ENCODE results near the gene NKX2-4.
"Not testable (repeated sequence)": the region's sequence is repeated elsewhere in the genome, so short reads cannot be mapped to it uniquely, and the experiment has no call there.

The NKX2-4 gene

GRCh38 chr20:21394551-21394950, 2.8 kb downstream of the NKX2-4 start:
- DNase-seq (ENCODE audit: low read depth in 2 of 2, low spot score in 1 of 2), result no peak

- DNase-seq (ENCODE audit: low read depth in 2 of 2, low spot score in 1 of 2), result no peak
Measured at GRCh38 chr20:21393816-21394519, 3.4 kb downstream of the NKX2-4 start.

GRCh38 chr20:21393166-21393565, 4.2 kb downstream of the NKX2-4 start:
- DNase-seq (ENCODE audit: low read depth in 2 of 2, low spot score in 1 of 2), result no peak

- DNase-seq (ENCODE audit: low read depth in 2 of 2, low spot score in 1 of 2), result no peak
Measured at GRCh38 chr20:21391972-21392352, 5.4 kb downstream of the NKX2-4 start.

GRCh38 chr20:21391185-21391971, 5.9 kb downstream of the NKX2-4 start:
- DNase-seq (ENCODE audit: low read depth in 2 of 2, low spot score in 1 of 2), result no peak

GRCh38 chr20:21390768-21391167, 6.6 kb downstream of the NKX2-4 start:
- DNase-seq (ENCODE audit: low read depth in 2 of 2, low spot score in 1 of 2), result no peak

GRCh38 chr20:21389368-21389767, 8.0 kb downstream of the NKX2-4 start:
- no peak for DNase-seq (ENCODE audit: low read depth in 2 of 2, low spot score in 1 of 2)

- no peak for DNase-seq (ENCODE audit: low read depth in 2 of 2, low spot score in 1 of 2)
Measured at GRCh38 chr20:21388566-21388965, 8.8 kb downstream of the NKX2-4 start.

GRCh38 chr20:21387528-21387927, 9.8 kb downstream of the NKX2-4 start:
- DNase-seq (ENCODE audit: low read depth in 2 of 2, low spot score in 1 of 2), result no peak

GRCh38 chr20:21386111-21386510, 11.2 kb downstream of the NKX2-4 start:
- DNase-seq (ENCODE audit: low read depth in 2 of 2, low spot score in 1 of 2), result no peak

- DNase-seq (ENCODE audit: low read depth in 2 of 2, low spot score in 1 of 2), result no peak
Measured at GRCh38 chr20:21384308-21384892, 12.9 kb downstream of the NKX2-4 start.

- no peak for DNase-seq (ENCODE audit: low read depth in 2 of 2, low spot score in 1 of 2)
Measured at GRCh38 chr20:21381619-21382018, 15.7 kb downstream of the NKX2-4 start.

- no peak for DNase-seq (ENCODE audit: low read depth in 2 of 2, low spot score in 1 of 2)
Measured at GRCh38 chr20:21380711-21381110, 16.6 kb downstream of the NKX2-4 start.

- no peak for DNase-seq (ENCODE audit: low read depth in 2 of 2, low spot score in 1 of 2)
Measured at GRCh38 chr20:21378259-21378658, 19.1 kb downstream of the NKX2-4 start.

- DNase-seq (ENCODE audit: low read depth in 2 of 2, low spot score in 1 of 2), result no peak
Measured at GRCh38 chr20:21377701-21378100, 19.6 kb downstream of the NKX2-4 start.

- DNase-seq (ENCODE audit: low read depth in 2 of 2, low spot score in 1 of 2), result no peak
Measured at GRCh38 chr20:21376626-21377025, 20.7 kb downstream of the NKX2-4 start.

GRCh38 chr20:21373436-21373835, 23.9 kb downstream of the NKX2-4 start:
- no peak for DNase-seq (ENCODE audit: low read depth in 2 of 2, low spot score in 1 of 2)

GRCh38 chr20:21372016-21372415, 25.3 kb downstream of the NKX2-4 start:
- no peak for DNase-seq (ENCODE audit: low read depth in 2 of 2, low spot score in 1 of 2)

- DNase-seq (ENCODE audit: low read depth in 2 of 2, low spot score in 1 of 2), result no peak
Measured at GRCh38 chr20:21371193-21371592, 26.1 kb downstream of the NKX2-4 start.

- no peak for DNase-seq (ENCODE audit: low read depth in 2 of 2, low spot score in 1 of 2)
Measured at GRCh38 chr20:21368791-21369190, 28.5 kb downstream of the NKX2-4 start.

- not testable (repeated sequence) for DNase-seq (ENCODE audit: low read depth in 2 of 2, low spot score in 1 of 2)
Measured at GRCh38 chr20:21366273-21366672, 31.1 kb downstream of the NKX2-4 start.

GRCh38 chr20:21365771-21366170, 31.6 kb downstream of the NKX2-4 start:
- no peak for DNase-seq (ENCODE audit: low read depth in 2 of 2, low spot score in 1 of 2)

All from stimulated activated CD8-positive, alpha-beta memory T cell treated with anti-CD3 and anti-CD28 coated beads, Interleukin-4, amount 100 ng/mL, for 1 hour (primary cell).